GM18951 (cell line): Measurements from ENCODE around the gene LPAR1.
"Not testable (repeated sequence)": the region's sequence is repeated elsewhere in the genome, so short reads cannot be mapped to it uniquely, and the experiment has no call there.

Experiments
- POLR2A ChIP-seq: IDR thresholded peaks from 4 replicates; pipeline ENCODE4 v1.6.1; 2011; ENCODE audit warnings: mild to moderate bottlenecking; ENCODE audit not compliant: insufficient read length, insufficient read depth; ENCODE audit errors: extremely low read depth
- in situ Hi-C: fragments of 300-500 bp; cut with MboI; formaldehyde crosslinking; loops from one replicate; pipeline ENCODE4 v1.12.0; 2022; ENCODE audit warnings: low sequenced_read_pairs, mixed read lengths, inconsistent platforms; ENCODE audit not compliant: unreplicated experiment

Gene LPAR1

GRCh38 chr9:110874963-110875674 lies 163.2 kb downstream of the LPAR1 start:
- in situ Hi-C loops, result no loop called here
- TF ChIP-seq POLR2A, result no peak

DNA sequence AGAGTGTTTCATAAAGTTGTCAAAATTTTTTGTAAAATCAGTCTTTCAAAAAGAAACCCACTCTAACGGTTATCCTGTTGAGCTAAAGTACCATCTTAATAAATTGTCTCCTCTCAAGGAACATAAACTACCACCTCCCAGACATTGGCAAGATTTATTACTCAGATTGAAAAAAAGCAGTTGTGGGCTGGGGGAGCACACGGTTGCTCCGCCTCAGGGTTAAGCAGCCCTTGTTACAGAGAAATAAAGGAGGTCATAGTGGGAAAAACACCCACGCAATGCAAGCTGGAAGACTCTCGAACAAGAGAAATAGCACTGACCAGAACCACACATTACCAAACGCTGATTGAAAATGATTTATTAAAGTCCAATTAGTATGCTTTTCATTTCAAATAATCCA lies 165.3 kb downstream of the LPAR1 start:
- in situ Hi-C loops, result no loop called here
- TF ChIP-seq POLR2A, result no peak

GRCh38 chr9:110871736-110872135 lies 166.5 kb downstream of the LPAR1 start:
- in situ Hi-C loops, result no loop called here
- no peak for TF ChIP-seq POLR2A

GRCh38 chr9:110869931-110870330 lies 168.3 kb downstream of the LPAR1 start:
- in situ Hi-C loops, result no loop called here
- TF ChIP-seq POLR2A, result no peak

DNA sequence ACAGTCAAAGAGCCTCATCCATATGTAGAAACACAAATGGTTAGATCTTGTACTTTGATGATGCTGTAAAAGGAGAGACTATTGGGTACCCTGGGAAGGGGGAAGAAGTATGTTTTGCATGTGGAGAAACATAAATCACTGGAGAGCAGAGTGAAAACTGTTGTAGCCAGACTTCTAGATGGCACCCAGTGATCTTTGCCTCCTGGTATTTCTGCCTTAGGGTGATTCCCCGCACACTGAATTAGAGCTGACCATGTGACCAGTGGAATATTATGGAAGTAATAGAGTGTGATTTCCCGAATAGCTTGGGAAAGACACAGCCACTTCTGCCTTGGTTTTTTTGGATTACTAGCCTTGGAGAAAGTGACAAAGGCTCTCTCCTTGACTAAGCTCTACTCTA lies 174.3 kb downstream of the LPAR1 start:
- in situ Hi-C loops, result no loop called here
- no peak for TF ChIP-seq POLR2A

DNA sequence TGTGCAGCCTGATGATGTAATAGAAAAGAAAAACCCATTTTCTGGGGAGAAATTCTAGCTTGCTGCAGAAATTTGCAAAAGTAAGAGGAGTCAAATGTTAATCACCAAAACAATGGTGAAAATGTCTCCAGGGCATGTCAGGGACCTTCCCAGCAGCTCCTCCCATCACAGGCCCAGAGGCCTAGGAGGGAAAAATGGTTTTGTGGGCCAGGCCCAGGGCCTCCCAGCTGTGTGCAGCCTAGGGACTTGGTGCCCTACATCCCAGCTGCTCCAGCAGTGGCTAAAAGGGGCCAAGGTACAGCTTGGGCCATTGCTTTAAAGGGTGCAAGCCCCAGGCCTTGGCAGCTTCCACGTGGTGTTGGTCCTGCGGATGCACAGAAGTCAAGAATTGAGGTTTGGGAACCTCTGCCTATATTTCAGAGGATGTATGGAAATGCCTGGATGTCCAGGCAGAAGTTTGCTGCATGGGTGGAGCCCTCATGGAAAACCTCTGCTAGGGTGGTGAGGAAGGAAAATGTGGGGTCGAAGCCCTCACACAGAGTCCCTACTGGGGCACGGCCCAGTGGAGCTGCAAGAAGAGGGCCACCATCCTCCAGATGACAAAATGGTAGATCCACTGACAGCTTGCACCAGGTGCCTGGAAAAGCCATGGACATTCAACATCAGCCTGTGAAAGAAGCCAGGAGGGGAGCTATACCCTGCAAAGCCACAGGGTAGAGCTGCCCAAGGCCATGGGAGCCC lies 176.7 kb downstream of the LPAR1 start:
- in situ Hi-C loops, result not testable (repeated sequence)

DNA sequence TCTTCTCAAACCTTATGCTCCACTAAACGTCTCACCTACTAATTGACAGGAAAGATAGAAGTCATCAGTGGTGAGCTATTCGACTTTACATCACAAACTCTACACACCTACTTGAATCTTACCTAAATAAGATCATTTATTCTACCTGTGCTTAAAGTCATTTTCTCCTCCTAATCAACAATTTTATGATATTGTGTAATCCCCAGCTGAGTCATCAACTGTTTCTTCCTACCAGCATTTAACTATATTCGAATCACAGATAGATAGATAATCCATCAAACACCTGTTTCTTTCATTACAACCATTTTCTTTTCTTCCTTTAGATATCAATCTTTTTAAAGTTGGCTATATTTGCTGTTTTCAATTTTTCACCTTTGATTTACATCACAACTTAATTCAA lies 181.5 kb downstream of the LPAR1 start:
- TF ChIP-seq POLR2A, result no peak
- in situ Hi-C loops, result no loop called here

DNA sequence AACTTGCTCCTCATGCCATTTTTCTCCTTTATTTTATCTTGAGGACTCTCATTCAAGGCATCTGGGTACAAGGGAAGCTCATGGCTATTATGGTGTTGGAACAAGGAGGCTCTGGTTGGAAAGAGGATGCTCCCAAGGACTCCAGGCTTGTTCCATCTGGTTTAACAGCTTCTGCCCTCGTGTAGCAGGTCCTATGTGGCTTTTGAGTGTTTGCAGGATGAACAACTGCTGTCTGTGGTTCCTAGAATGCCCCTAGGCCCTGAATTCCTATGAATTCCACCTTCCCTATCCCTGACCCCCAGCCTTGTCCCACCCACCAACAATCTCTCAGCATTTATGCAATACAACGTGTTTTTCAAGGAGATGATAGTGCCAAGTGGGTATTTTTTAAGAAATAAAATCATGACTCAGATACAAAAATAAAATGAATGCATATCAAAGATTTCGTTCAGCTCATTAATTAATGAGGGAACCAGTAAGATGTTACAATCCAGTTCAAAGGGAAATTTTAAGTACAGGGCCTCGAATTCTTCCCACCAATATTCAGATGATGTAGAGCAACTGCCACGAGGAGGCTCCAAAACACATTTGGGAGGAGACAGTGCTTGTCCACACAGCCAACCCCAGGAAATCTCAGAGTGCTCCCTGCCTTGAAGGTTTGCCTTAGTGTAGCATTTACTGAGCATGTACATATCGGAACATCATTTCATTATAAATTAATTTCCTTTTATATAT lies 187.7 kb downstream of the LPAR1 start:
- in situ Hi-C loops, result no loop called here
- no peak for TF ChIP-seq POLR2A

DNA sequence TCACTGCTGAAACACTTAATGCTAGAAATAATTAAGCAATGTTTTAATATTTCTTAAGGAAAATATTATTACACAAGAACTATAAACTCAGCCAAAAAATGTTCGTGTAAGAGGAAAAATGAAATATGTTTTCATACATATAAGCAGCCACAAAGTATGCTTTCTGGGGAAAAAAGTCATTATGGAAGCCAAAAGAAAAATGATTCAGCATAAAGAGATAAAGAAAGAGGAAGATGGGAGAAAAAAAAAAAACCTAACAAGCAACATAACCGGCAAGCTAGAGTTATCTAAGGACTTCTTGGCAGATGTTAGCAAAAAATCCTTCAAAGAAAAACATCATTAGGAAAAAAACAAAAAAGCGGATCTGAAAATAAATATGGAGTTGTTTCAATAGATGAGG lies 190.6 kb downstream of the LPAR1 start:
- in situ Hi-C loops, result no loop called here
- no peak for TF ChIP-seq POLR2A

DNA sequence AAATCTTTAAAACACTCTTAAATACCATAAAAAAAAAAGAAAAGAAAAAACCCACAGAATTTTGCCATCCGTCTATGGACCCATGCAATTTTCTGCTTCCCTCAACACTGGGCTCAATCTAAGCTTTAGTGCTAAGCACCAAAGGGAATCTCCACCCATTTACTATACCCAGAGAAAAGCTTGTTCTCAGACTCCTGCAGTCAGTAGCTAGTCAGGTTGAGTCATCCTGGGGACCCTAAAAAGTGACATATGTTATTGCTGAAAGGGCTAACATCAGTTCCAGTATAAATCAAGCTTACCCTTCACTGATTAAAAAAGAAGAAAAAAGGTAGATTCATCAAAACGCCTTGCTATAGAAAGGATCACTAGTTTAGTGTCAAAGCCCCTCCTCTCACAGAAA lies 192.1 kb downstream of the LPAR1 start:
- TF ChIP-seq POLR2A, result no peak
- in situ Hi-C loops, result no loop called here

GRCh38 chr9:110844121-110844520 lies 194.1 kb downstream of the LPAR1 start:
- TF ChIP-seq POLR2A, result no peak
- in situ Hi-C loops, result no loop called here

DNA sequence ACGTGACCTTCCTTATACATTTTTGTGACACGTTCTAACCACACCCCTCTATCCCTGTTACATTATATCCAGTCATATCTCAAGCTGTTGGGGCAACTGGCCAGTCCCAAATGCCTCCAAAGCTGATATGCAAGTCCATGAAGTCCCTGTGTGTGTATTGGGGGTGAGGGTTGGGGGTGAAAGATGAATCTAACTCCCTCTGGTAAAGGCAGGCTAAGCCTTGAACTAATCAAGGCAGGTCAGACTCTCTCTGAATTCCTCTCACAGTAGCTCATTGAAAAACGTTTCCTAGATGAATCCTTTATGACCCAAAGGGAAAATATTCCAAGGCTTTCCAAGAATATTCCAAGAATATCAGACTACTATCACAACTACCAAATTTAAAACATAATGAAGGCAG lies 195.3 kb downstream of the LPAR1 start:
- TF ChIP-seq POLR2A, result no peak
- in situ Hi-C loops, result no loop called here

DNA sequence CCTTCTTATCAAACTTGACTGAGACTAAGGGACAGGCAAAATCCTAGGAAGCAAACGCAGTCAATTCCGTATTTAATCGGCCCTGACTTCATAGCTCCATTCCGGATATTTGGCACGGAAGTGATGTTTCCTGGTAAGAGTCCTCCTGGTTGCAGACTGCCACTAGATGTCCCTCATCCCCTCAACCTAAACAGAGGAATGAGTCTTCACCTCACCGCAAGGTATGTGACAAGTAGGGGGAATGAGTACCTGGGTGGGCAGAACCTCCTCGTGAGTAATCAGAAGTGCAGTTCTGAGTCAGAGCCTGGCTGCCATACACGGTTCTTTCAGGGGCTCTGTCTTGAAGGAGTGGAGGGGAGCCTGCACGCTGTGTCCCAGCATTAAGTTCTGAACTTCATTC lies 196.1 kb downstream of the LPAR1 start:
- in situ Hi-C loops, result no loop called here
- no peak for TF ChIP-seq POLR2A
